Neural crest cell (in vitro differentiated cells): Measurements from ENCODE around the gene LATS1. TPM values are rescaled to one million over a fixed set of nuclear protein-coding genes. Genes with fewer than 3 reads are reported as not detected.

Experiments used
- DNase-seq: peaks from one replicate; pipeline ENCODE4 v3.0.0; 2021; ENCODE audit warnings: low read depth, mixed read lengths, low spot score
- H3K27ac Mint-ChIP-seq: one replicate; pipeline ENCODE4 v1.8.0; 2021; ENCODE audit warnings: mild to moderate bottlenecking, mixed read lengths; ENCODE audit not compliant: unreplicated experiment
- H3K27me3 Mint-ChIP-seq: 2 replicates; pipeline ENCODE4 v1.8.0; 2021; ENCODE audit warnings: low read depth, mild to moderate bottlenecking, mixed read lengths
- H3K36me3 Mint-ChIP-seq: 2 replicates; pipeline ENCODE4 v1.8.0; 2021; ENCODE audit warnings: low read depth, mild to moderate bottlenecking, mixed read lengths
- H3K4me1 Mint-ChIP-seq: 2 replicates; pipeline ENCODE4 v1.8.0; 2021; ENCODE audit warnings: mixed read lengths
- H3K4me3 Mint-ChIP-seq: one replicate; pipeline ENCODE4 v1.8.0; 2021; ENCODE audit warnings: mild to moderate bottlenecking, mixed read lengths
- H3K9me3 Mint-ChIP-seq: 2 replicates; pipeline ENCODE4 v1.8.0; 2021; ENCODE audit warnings: mixed read lengths
- CTCF ChIP-seq: fragments of 200-600 bp; sonication (generic); conservative IDR thresholded peaks from 2 replicates; pipeline ENCODE4 v1.5.0; 2021; ENCODE audit warnings: antibody characterized with exemption, mild to moderate bottlenecking
- total RNA-seq: library from RNA; stranded (reverse); gene quantifications from 2 replicates; pipeline ENCODE4 v1.2.1, GENCODE V29; 2021

The LATS1 gene
- total RNA-seq, 1 donor from 2014 or later = 27.4 TPM

- DNase-seq = peak; percentile 14
- H3K27me3 Mint-ChIP-seq = no peaks in the 10 kb centered on the region
- peak overlapping the region; percentile 1 for H3K4me3 Mint-ChIP-seq
- TF ChIP-seq CTCF = peak; percentile 78
- peaks cover 9% of the 10 kb centered on the region for H3K4me1 Mint-ChIP-seq
- H3K36me3 Mint-ChIP-seq = peaks cover 7% of the 10 kb centered on the region
- no peak overlapping the region for H3K27ac Mint-ChIP-seq
- H3K9me3 Mint-ChIP-seq = no peaks in the 10 kb centered on the region
Observed at GRCh38 chr6:149723771-149724417, 6.0 kb upstream of the LATS1 start.

DNA sequence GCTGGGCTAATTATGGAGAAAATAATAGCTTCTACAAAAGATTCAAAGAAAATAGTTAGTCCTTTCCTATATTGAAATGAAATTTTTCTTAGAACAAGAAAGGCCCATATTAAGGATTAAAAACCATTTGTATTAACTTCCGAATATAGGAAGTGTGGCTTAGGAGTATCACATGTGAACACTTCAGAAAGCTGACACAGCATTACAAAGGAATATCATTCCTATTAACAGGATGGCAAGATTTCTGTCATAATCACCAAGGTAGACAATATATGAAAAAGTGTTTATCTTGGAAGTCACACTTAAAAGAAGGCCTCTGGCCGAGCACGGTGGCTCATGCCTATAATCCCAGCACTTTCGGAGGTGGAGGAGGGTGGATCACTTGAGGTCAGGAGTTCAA, 5.4 kb upstream of the LATS1 start:
- Mint-ChIP-seq H3K27ac (no peak overlapping the region), H3K36me3 (peaks cover 7% of the 10 kb centered on the region), H3K4me3 (no peak overlapping the region), H3K27me3 (no peaks in the 10 kb centered on the region), H3K4me1 (peaks cover 13% of the 10 kb centered on the region), H3K9me3 (no peaks in the 10 kb centered on the region)
- no peak for DNase-seq
- no peak for TF ChIP-seq CTCF

- H3K27ac Mint-ChIP-seq = no peak overlapping the region
Observed at GRCh38 chr6:149719531-149719930, 1.6 kb upstream of the LATS1 start.

GRCh38 chr6:149717255-149717587, 680 bp downstream of the LATS1 start:
- H3K4me3 Mint-ChIP-seq = peak overlapping the region; percentile 91
- peaks cover 4% of the 10 kb centered on the region for H3K36me3 Mint-ChIP-seq
- no peak for TF ChIP-seq CTCF
- peaks cover 33% of the 10 kb centered on the region for H3K4me1 Mint-ChIP-seq
- peak overlapping the region; percentile 99 for H3K27ac Mint-ChIP-seq
- H3K27me3 Mint-ChIP-seq = no peaks in the 10 kb centered on the region
- no peaks in the 10 kb centered on the region for H3K9me3 Mint-ChIP-seq
- no peak for DNase-seq

More at GRCh38 chr6:149719531-149719930, 1.6 kb upstream of the LATS1 start:
- Mint-ChIP-seq H3K9me3 (no peaks in the 10 kb centered on the region), H3K36me3 (peaks cover 7% of the 10 kb centered on the region), H3K27me3 (no peaks in the 10 kb centered on the region), H3K4me3 (peak overlapping the region; percentile 78), H3K4me1 (peaks cover 34% of the 10 kb centered on the region)
- TF ChIP-seq CTCF = no peak
- no peak for DNase-seq

DNA sequence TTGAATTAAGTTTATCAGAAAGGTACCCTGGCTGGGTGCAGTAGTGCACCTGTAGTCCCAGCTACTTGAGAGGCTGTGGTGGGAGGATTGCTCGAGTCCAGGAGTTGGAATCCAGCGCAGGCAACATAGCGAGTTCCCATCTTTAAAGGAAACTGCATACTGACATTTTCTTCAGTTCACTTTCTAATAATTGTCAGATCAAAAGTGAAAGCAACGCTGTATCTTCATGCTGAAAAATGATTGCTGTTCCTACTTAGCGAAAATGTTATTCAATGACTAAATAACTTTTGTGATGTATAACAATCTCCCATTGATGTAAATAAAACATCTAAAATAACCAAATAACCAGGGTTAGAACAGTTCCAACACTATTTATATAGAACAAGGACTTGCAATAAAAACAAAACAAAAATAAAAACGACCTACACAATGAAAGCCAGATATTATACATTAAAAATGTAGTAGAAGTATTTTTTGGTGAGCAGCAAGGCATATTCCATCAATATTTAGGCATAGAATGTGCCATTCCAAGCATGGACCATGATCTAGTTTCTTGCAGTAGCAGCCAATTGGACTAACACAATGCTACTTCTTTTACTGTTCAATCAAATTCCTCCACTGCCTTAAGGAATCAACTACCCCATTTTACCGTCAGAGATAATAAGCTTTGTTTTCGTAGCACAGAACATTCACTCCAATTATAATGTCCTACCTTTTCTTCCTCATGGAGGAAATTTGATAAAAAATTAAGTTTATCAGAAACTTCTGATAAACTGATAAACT, 1.5 kb downstream of the LATS1 start:
- no peak for TF ChIP-seq CTCF
- Mint-ChIP-seq H3K27ac (no peak overlapping the region), H3K4me1 (peaks cover 33% of the 10 kb centered on the region), H3K9me3 (no peaks in the 10 kb centered on the region), H3K27me3 (no peaks in the 10 kb centered on the region), H3K4me3 (peak overlapping the region; percentile 91), H3K36me3 (peaks cover 4% of the 10 kb centered on the region)
- DNase-seq = no peak
